GM12878 (cell line): Measurements from ENCODE around the gene DFFA. TPM values are rescaled to one million over a fixed set of nuclear protein-coding genes. Genes with fewer than 3 reads are reported as not detected.

Experiments used
- CBFB ChIP-seq: IDR thresholded peaks from 2 replicates; pipeline ENCODE4 v1.6.1; 2016; ENCODE audit warnings: antibody characterized with exemption, low read depth
- CBX3 ChIP-seq: fragments of 200-600 bp; sonication (generic); IDR thresholded peaks from 2 replicates; pipeline ENCODE4 v1.6.1; 2016; ENCODE audit warnings: low read depth, borderline replicate concordance
- CHD4 ChIP-seq: fragments of 200-600 bp; sonication (generic); IDR thresholded peaks from 2 replicates; pipeline ENCODE4 v1.6.1; 2016; ENCODE audit warnings: mild to moderate bottlenecking
- CREM ChIP-seq: IDR thresholded peaks from 2 replicates; pipeline ENCODE4 v1.6.1; 2014; ENCODE audit warnings: antibody characterized with exemption, low read depth
- E2F8 ChIP-seq: fragments of 450-650 bp; IDR thresholded peaks from 2 replicates; pipeline ENCODE4 v1.6.1; 2018; ENCODE audit warnings: mild to moderate bottlenecking, low read depth, moderate library complexity; ENCODE audit not compliant: partially characterized antibody
- GATAD2B ChIP-seq: fragments of 450-650 bp; conservative IDR thresholded peaks from 2 replicates; pipeline ENCODE4 v1.6.1; 2017; ENCODE audit warnings: low read depth, mild to moderate bottlenecking, moderate library complexity
- IRF4 ChIP-seq: IDR thresholded peaks from 2 replicates; pipeline ENCODE4 v1.6.1; 2011; ENCODE audit warnings: low read depth, low read length
- MEF2B ChIP-seq: fragments of 450-650 bp; IDR thresholded peaks from 2 replicates; pipeline ENCODE4 v1.6.1; 2018; ENCODE audit warnings: mild to moderate bottlenecking, moderate library complexity; ENCODE audit not compliant: partially characterized antibody, poor library complexity, severe bottlenecking
- MTA3 ChIP-seq: IDR thresholded peaks from 2 replicates; pipeline ENCODE4 v1.6.1; 2012; ENCODE audit warnings: low read length, inconsistent platforms, borderline replicate concordance
- MYC ChIP-seq: IDR thresholded peaks from 2 replicates; pipeline ENCODE4 v1.6.1; 2011; ENCODE audit warnings: mild to moderate bottlenecking, low read length, moderate library complexity, inconsistent platforms; ENCODE audit not compliant: insufficient read depth, insufficient replicate concordance, insufficient read length, severe bottlenecking
- NFYA ChIP-seq: IDR thresholded peaks from 2 replicates; pipeline ENCODE4 v1.6.1; 2011; ENCODE audit warnings: low read depth, mild to moderate bottlenecking, low read length, improper control_type of control experiment, borderline replicate concordance
- NR2C2 ChIP-seq: IDR thresholded peaks from 2 replicates; pipeline ENCODE4 v1.6.1; 2011; ENCODE audit warnings: borderline replicate concordance, low read depth; ENCODE audit not compliant: control insufficient read depth, insufficient read length
- PML ChIP-seq: IDR thresholded peaks from 2 replicates; pipeline ENCODE4 v1.6.1; 2012; ENCODE audit warnings: low read length, inconsistent platforms
- RFX5 ChIP-seq: IDR thresholded peaks from 2 replicates; pipeline ENCODE4 v1.6.1; 2011; ENCODE audit warnings: low read depth, low read length, improper control_type of control experiment
- RUNX3 ChIP-seq: IDR thresholded peaks from 2 replicates; pipeline ENCODE4 v1.6.1; 2012; ENCODE audit warnings: low read length, inconsistent platforms
- SIN3A ChIP-seq: IDR thresholded peaks from 2 replicates; pipeline ENCODE4 v1.6.1; 2012; ENCODE audit warnings: low read depth, low read length, improper control_type of control experiment
- SMC3 ChIP-seq: IDR thresholded peaks from 2 replicates; pipeline ENCODE4 v1.6.1; 2011; ENCODE audit warnings: low read length, improper control_type of control experiment, borderline replicate concordance
- SRF ChIP-seq, 2 experiments: IDR thresholded peaks; 2 replicates each; pipeline ENCODE4 v1.6.1; 2011; ENCODE audit warnings: low read depth in 2 of 2, low read length in 2 of 2, mild to moderate bottlenecking in 1 of 2, moderate library complexity in 1 of 2
- STAT1 ChIP-seq: fragments of 450-650 bp; conservative IDR thresholded peaks from 2 replicates; pipeline ENCODE4 v1.6.1; 2014; ENCODE audit warnings: antibody characterized with exemption, mild to moderate bottlenecking
- STAT3 ChIP-seq: IDR thresholded peaks from 2 replicates; pipeline ENCODE4 v1.6.1; 2011; ENCODE audit warnings: low read depth, low read length, improper control_type of control experiment
- TBL1XR1 ChIP-seq: IDR thresholded peaks from 2 replicates; pipeline ENCODE4 v1.6.1; 2012; ENCODE audit warnings: low read depth, low read length, improper control_type of control experiment
- USF1 ChIP-seq: IDR thresholded peaks from 2 replicates; pipeline ENCODE4 v1.6.1; 2011; ENCODE audit warnings: borderline replicate concordance, low read depth, mild to moderate bottlenecking, moderate library complexity, mixed read lengths, low read length; ENCODE audit not compliant: insufficient read depth; ENCODE audit errors: extremely low read length
- YY1 ChIP-seq: IDR thresholded peaks from 2 replicates; pipeline ENCODE4 v1.6.1; 2011; ENCODE audit warnings: low read depth, mild to moderate bottlenecking, low read length
- polyA plus RNA-seq, 11 experiments: library from polyadenylated mRNA; depleted of rRNA in 4 of 11; unstranded in 6 of 11; stranded (reverse) in 5 of 11; fragments of >200 nt; fragmentation: Nextera tagmentation in 4 of 11; fragmentation: Illumina TruSeq in 1 of 11; extraction: Ambion mirVana in 4 of 11; extraction: Trizol in 1 of 11; gene quantifications; 1 replicate in 1 of 11; 2 replicates in 10 of 11; pipeline versions ENCODE4 v1.2.1 to v1.2.3, GENCODE V29; 2011 to 2016; ENCODE audit warnings: inconsistent platforms in 2 of 11, missing spikeins in 2 of 11, low read depth in 1 of 11
- total RNA-seq, 4 experiments: library from RNA; depleted of rRNA in 3 of 4; stranded (reverse); fragments of >200 nt in 3 of 4; fragmentation: Illumina TruSeq in 1 of 4; extraction: Trizol in 1 of 4; gene quantifications; 2 replicates each; pipeline versions ENCODE4 v1.2.1 to v1.2.3, GENCODE V29; 2013 to 2021
- TF ChIP-seq, protein P1 (sequence below): IDR thresholded peaks from 2 replicates; pipeline ENCODE4 v1.6.1; 2012; ENCODE audit warnings: low read depth, low read length, improper control_type of control experiment

DFFA gene
- total and polyA plus RNA-seq, 10 of the 15 experiments (the other 5 are each of a cell fraction or from before 2014, with no cell fraction given): 37.4 to 83.8 (median 52.4) TPM

GRCh38 chr1:10494754-10495474 lies 22.6 kb upstream of the DFFA start (continued):
- TF ChIP-seq E2F8 (no peak), GATAD2B (no peak), CBFB (no peak), SIN3A (peak; percentile 79), USF1 (no peak), CHD4 (no peak), STAT3 (no peak), IRF4 (no peak), RUNX3 (peak; percentile 38), MTA3 (no peak), MYC (no peak), SRF (IDR thresholded peaks at IDR 0.05; ENCODE audit: low read depth in 2 of 2, low read length in 2 of 2) (no peak), MEF2B (peak; percentile 30), PML (no peak), STAT1 (0 out of 2 replicates have a peak, but pooled peaks have one; percentile 22), RFX5 (peak; percentile 63; the same call in 1 of the 2 replicates), NR2C2 (no peak), CREM (no peak), SMC3 (peak; percentile 74), TBL1XR1 (no peak), YY1 (peak; percentile 3; the same call in 1 of the 2 replicates), NFYA (no peak), CBX3 (no peak)
- TF ChIP-seq, protein P1, sequence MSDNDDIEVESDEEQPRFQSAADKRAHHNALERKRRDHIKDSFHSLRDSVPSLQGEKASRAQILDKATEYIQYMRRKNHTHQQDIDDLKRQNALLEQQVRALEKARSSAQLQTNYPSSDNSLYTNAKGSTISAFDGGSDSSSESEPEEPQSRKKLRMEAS: no peak
